Large intestine (tissue), 3 donors: ENCODE results near the gene CD63. TPM values are rescaled to one million over a fixed set of nuclear protein-coding genes. Genes with fewer than 3 reads are reported as not detected.

Source experiments
- DNase-seq, 2 donors: peaks; one replicate each; pipeline versions ENCODE4 v3.0.0 to v3.0.0-alpha.2; 2013
- H3K27ac ChIP-seq: one replicate; pipeline ENCODE4 v1.5.1; 2013; ENCODE audit warnings: low read length
- H3K27me3 ChIP-seq: 2 replicates; pipeline ENCODE4 v1.6.1; 2013; ENCODE audit warnings: low read length; ENCODE audit not compliant: control insufficient read depth, insufficient read depth
- H3K36me3 ChIP-seq: 2 replicates; pipeline ENCODE4 v1.6.1; 2013; ENCODE audit warnings: low read length; ENCODE audit not compliant: control insufficient read depth, insufficient read depth
- H3K4me1 ChIP-seq: one replicate; pipeline ENCODE4 v1.6.1; 2013; ENCODE audit warnings: low read length; ENCODE audit not compliant: control insufficient read depth, insufficient read depth
- H3K4me3 ChIP-seq: one replicate; pipeline ENCODE4 v1.5.1; 2013; ENCODE audit warnings: low read length
- H3K9me3 ChIP-seq: one replicate; pipeline ENCODE4 v1.6.1; 2013; ENCODE audit warnings: mild to moderate bottlenecking, low read depth, low read length, moderate library complexity; ENCODE audit not compliant: control insufficient read depth
- WGBS: methylation state at CpG from one replicate; pipeline ENCODE4 v1.1.5; 2013; ENCODE audit warnings: low lambda C conversion rate; ENCODE audit not compliant: insufficient coverage; 5-methylcytosine and 5-hydroxymethylcytosine counted together
- polyA plus RNA-seq: library from polyadenylated mRNA; unstranded; fragments of 120-200 nt; gene quantifications from one replicate; pipeline ENCODE4 v1.2.1, GENCODE V29; 2013

Gene CD63
- polyA plus RNA-seq, 1 donor: 955 TPM

- H3K4me1 ChIP-seq: peaks cover 46% of the 10 kb centered on the region
- H3K36me3 ChIP-seq: no peaks in the 10 kb centered on the region
- H3K27ac ChIP-seq: no peak overlapping the region
- WGBS: no CpG with 5 or more reads among the region's 16 CpGs
- DNase-seq: no peak
- H3K27me3 ChIP-seq: no peaks in the 10 kb centered on the region
- no peaks in the 10 kb centered on the region for H3K9me3 ChIP-seq
- no peak overlapping the region for H3K4me3 ChIP-seq
Measured at GRCh38 chr12:55698241-55698955, 30.4 kb downstream of the CD63 start.

DNA sequence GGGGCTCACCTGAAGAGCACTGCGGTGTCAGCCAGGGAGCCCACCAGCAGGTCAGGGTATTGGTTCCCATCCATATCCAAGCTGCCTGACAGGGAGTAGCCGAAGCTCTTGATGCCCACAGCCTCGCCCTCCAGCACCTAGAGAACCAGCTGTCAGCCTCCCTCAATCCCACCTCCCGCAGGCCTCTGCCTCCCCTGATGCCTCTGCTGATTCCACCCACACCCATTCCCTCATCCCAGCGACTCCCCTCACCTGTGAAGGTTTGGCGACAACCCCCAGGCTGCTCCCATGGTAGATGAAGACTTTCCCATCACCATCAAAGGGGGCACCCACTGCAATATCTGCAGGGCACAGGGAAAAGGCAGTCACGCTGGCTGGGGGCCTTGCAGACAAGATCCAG is 31.1 kb downstream of the CD63 start:
- H3K4me3 ChIP-seq: no peak overlapping the region
- no peaks in the 10 kb centered on the region for H3K36me3 ChIP-seq
- H3K27me3 ChIP-seq: no peaks in the 10 kb centered on the region
- H3K9me3 ChIP-seq: no peaks in the 10 kb centered on the region
- DNase-seq: no peak
- WGBS: no CpG with 5 or more reads among the region's 7 CpGs
- peaks cover 41% of the 10 kb centered on the region for H3K4me1 ChIP-seq
- H3K27ac ChIP-seq: no peak overlapping the region

DNA sequence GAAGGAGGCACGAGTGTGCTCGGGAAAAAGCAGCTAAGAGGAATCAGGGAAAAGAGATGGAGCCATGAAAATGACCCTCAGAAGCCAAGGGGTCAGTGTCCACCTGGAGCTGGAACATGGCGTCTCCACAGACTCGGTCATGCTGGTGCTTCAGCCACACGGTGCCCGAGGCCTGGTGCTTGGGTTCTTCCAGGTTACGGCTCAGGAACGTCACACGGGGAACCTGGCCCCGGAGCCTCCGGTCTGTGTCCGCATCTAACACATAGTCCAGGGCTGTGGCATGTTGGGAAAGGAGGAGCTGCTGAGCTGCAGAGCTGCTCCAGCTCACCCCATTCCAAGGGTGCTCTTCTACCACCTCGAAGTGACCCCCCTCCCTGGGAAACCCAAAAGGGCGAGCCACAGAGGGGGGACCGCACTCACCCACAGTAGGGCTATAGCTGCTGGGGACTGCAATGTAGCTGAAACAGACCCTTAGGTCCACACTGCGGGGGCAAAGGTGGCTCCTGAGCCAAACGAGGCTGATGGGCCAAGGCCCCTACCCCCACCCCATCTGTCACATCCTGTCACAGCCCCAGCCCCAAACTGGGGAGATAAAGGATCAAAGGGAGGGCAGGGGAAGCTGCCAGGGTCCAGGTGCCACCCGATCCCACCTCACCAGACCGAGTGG is 31.9 kb downstream of the CD63 start:
- Histone ChIP-seq H3K36me3 (no peaks in the 10 kb centered on the region), H3K27me3 (no peaks in the 10 kb centered on the region), H3K4me1 (peaks cover 41% of the 10 kb centered on the region), H3K4me3 (no peak overlapping the region), H3K9me3 (no peaks in the 10 kb centered on the region), H3K27ac (no peak overlapping the region)
- DNase-seq: no peak
- WGBS: no CpG with 5 or more reads among the region's 19 CpGs

DNA sequence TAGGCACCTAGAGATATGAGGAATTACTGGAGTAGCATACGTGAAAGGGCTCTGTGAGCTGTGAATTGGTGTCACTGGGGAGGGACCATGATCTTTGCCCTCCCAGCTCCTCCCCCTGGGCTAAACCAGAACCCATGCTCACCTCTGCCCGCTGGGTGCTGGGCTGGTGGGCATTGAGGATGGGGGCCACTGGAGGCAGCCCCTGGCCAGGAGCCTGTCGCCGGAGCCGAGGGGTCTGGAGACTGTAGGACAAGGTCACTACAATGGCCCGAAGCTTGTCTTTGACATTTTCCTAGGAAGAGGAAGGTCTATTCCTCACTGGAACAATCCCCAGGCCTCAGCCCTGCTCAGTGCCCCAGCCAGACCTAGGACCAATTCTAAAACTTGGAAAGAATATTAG is 32.7 kb downstream of the CD63 start:
- Histone ChIP-seq H3K27ac (peak overlapping the region; percentile 27), H3K9me3 (no peaks in the 10 kb centered on the region), H3K27me3 (no peaks in the 10 kb centered on the region), H3K4me3 (no peak overlapping the region), H3K4me1 (peaks cover 41% of the 10 kb centered on the region), H3K36me3 (no peaks in the 10 kb centered on the region)
- no CpG with 5 or more reads among the region's 6 CpGs for WGBS
- no peak for DNase-seq

DNA sequence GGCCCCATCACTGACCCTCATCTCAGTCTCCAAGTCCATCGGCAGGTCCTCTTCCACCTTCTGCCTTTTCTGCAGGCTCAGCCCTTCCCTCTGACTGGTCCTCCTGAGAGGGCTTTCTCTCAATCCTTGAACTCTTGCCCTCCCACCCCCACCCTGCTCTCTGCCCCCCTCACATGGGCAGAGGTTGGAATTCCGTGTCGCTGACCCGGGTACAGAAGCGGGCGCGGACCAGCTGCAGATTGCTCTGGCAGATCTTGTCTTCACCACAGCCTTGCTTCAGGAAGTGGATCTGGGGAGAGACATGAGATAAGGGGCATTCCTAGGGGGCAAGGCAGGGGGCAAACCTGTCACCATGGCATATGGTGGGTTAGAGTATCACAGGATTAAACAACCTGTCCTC is 33.5 kb downstream of the CD63 start:
- WGBS: no CpG with 5 or more reads among the region's 7 CpGs
- Histone ChIP-seq H3K27me3 (no peaks in the 10 kb centered on the region), H3K9me3 (no peaks in the 10 kb centered on the region), H3K4me1 (peaks cover 41% of the 10 kb centered on the region), H3K4me3 (no peak overlapping the region), H3K27ac (peak overlapping the region; percentile 27), H3K36me3 (no peaks in the 10 kb centered on the region)
- DNase-seq: peak; percentile 60 to 68

- DNase-seq: no peak
- Histone ChIP-seq H3K27ac (no peak overlapping the region), H3K9me3 (no peaks in the 10 kb centered on the region), H3K4me1 (peaks cover 35% of the 10 kb centered on the region), H3K27me3 (no peaks in the 10 kb centered on the region), H3K36me3 (no peaks in the 10 kb centered on the region), H3K4me3 (no peak overlapping the region)
- no CpG with 5 or more reads among the region's 4 CpGs for WGBS
Measured at GRCh38 chr12:55694651-55695050, 34.2 kb downstream of the CD63 start.

DNA sequence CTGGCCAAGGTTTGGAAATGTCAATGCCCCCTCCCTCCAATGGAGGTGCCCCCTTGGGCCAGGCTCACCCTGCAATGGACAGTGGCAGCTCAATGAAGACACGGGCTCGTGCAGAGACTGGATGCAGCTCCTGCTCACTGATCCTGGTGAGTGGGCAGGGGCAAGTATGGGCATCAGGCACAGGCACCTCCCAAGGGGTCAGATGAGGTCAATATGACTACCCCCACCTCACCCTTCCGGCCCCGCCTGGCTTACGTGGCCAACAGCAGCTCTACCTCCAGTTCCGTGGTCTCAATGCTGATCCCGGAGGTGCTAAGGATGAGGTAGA is 34.7 kb downstream of the CD63 start:
- no peak for DNase-seq
- H3K27me3 ChIP-seq: no peaks in the 10 kb centered on the region
- no peak overlapping the region for H3K27ac ChIP-seq
- no peaks in the 10 kb centered on the region for H3K9me3 ChIP-seq
- H3K4me1 ChIP-seq: peaks cover 30% of the 10 kb centered on the region
- H3K36me3 ChIP-seq: no peaks in the 10 kb centered on the region
- WGBS: no CpG with 5 or more reads among the region's 7 CpGs
- no peak overlapping the region for H3K4me3 ChIP-seq

GRCh38 chr12:55693323-55694187 is 35.3 kb downstream of the CD63 start:
- no peak overlapping the region for H3K27ac ChIP-seq

DNA sequence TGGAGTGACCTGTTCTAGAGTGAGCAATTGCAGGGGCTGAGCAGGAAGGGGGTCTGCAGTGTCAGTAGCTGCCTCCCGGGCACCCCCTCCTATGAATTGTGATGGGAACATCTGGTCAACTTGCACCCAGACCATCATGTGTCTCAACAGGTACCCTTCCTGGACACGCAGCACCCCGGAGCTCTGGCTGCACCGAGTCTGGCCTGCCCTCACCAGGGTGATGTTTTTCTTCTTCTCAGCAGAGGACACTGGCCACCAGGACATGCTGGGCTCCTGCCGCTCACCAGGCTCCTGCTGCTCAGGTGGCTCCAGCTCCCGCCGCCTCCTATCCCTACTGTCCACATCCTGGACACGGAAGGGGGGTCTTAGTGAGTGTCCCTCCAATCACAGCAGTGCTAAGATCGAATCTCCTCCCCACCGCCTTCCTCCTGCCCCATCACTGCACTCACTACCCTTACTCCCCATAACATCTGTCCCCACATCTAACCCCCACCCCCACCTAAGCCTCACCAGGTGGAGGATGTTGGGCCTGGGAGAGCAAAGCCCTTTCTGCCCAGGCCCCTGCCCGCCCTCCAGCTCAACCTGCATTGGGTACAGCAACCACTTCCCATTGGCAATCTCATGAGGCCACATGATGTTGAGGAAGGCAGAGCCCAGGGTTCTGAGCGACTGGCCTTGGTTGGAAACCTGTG is 36.0 kb downstream of the CD63 start:
- WGBS: no CpG with 5 or more reads among the region's 12 CpGs
- Histone ChIP-seq H3K4me1 (peaks cover 28% of the 10 kb centered on the region), H3K36me3 (peaks cover 3% of the 10 kb centered on the region), H3K9me3 (no peaks in the 10 kb centered on the region), H3K27ac (no peak overlapping the region), H3K27me3 (no peaks in the 10 kb centered on the region), H3K4me3 (no peak overlapping the region)
- no peak for DNase-seq

More at GRCh38 chr12:55693323-55694187, 35.3 kb downstream of the CD63 start:
- DNase-seq: no peak
- Histone ChIP-seq H3K9me3 (no peaks in the 10 kb centered on the region), H3K4me3 (no peak overlapping the region), H3K4me1 (peaks cover 28% of the 10 kb centered on the region), H3K36me3 (no peaks in the 10 kb centered on the region), H3K27me3 (no peaks in the 10 kb centered on the region)
- WGBS: no CpG with 5 or more reads among the region's 7 CpGs
